Muscle of back (tissue), 11 donors: ENCODE measurements around the gene NOTCH4. TPM values are rescaled to one million over a fixed set of nuclear protein-coding genes. Genes with fewer than 3 reads are reported as not detected.

Source experiments
- DNase-seq, 3 donors: peaks; one replicate each; pipeline versions ENCODE4 v3.0.0 to v3.0.0-alpha.2; 2013
- polyA plus RNA-seq, 10 donors: library from polyadenylated mRNA; unstranded; fragments of 120-200 nt; gene quantifications; one replicate each; pipeline ENCODE4 v1.2.1, GENCODE V29; 2013; ENCODE audit not compliant: insufficient read length in 10 of 10

NOTCH4 gene
- polyA plus RNA-seq, 10 donors = 15.1 to 30.0 (median 22.0) TPM

GRCh38 chr6:32146687-32147086 is 77.2 kb downstream of the NOTCH4 start:
- DNase-seq = no peak

DNA sequence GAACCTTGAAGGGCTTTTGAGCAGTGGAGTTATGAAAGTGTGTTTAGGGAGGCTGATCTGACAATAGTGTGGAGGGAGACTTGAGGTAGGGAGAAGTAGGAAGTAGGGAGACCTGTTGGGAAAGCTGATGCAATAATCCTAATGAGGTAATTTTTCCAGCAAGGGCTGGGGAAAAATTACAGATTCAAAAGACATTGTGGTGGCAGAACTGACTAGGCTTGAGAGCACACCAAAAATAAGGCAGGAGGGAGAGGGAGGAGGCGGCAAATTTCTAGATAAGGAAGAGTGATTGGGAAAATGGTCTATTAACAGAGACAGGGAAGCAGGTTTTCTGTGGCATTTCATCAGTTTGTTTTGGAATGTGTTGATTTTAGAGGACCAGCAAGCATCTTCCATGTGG is 77.6 kb downstream of the NOTCH4 start:
- no peak for DNase-seq

Other genes starting within 250 kb of the NOTCH4 start
- 10 to 100 TPM in 5 of 10 donors, 1 to 10 TPM in 5; 6.2 to 21.3 (median 10.3) TPM for gene C4A, start 242.0 kb downstream of the NOTCH4 start, polyA plus RNA-seq
- 10 to 100 TPM in 9 of 10 donors, 1 to 10 TPM in 1; 8.7 to 25.9 (median 14.3) TPM for gene C4B, start 209.3 kb downstream of the NOTCH4 start, polyA plus RNA-seq
- 1 to 10 TPM in 2 of 10 donors, under 1 TPM in 8; 0.35 to 1.1 (median 0.58) TPM for gene CYP21A2, start 185.7 kb downstream of the NOTCH4 start, polyA plus RNA-seq
- gene TNXB, start 114.7 kb downstream of the NOTCH4 start, polyA plus RNA-seq = 100 to 1,000 TPM in 7 of 10 donors, 10 to 100 TPM in 3; 87.2 to 269 (median 143) TPM
- 10 to 100 TPM; 33.0 to 55.9 (median 41.5) TPM for gene ATF6B, start 95.8 kb downstream of the NOTCH4 start, polyA plus RNA-seq
- gene FKBPL, start 93.8 kb downstream of the NOTCH4 start, polyA plus RNA-seq = 1 to 10 TPM; 3.3 to 5.4 (median 4.0) TPM
- gene PRRT1, start 72.1 kb downstream of the NOTCH4 start, polyA plus RNA-seq = 1 to 10 TPM in 6 of 10 donors, under 1 TPM in 4; 0.62 to 2.0 (median 1.6) TPM
- gene PPT2, start 69.9 kb downstream of the NOTCH4 start, polyA plus RNA-seq = 10 to 100 TPM; 22.3 to 37.4 (median 29.0) TPM
- 10 to 100 TPM; 19.1 to 45.8 (median 25.4) TPM for gene EGFL8, start 59.5 kb downstream of the NOTCH4 start, polyA plus RNA-seq
- gene AGPAT1, start 48.0 kb downstream of the NOTCH4 start, polyA plus RNA-seq = 10 to 100 TPM; 55.3 to 64.3 (median 59.1) TPM
- 10 to 100 TPM; 39.1 to 54.0 (median 48.7) TPM for gene RNF5, start 45.7 kb downstream of the NOTCH4 start, polyA plus RNA-seq
- gene AGER, start 39.8 kb downstream of the NOTCH4 start, polyA plus RNA-seq = 10 to 100 TPM in 2 of 10 donors, 1 to 10 TPM in 8; 4.9 to 15.9 (median 7.4) TPM
- gene PBX2, start 33.9 kb downstream of the NOTCH4 start, polyA plus RNA-seq = 100 to 1,000 TPM in 7 of 10 donors, 10 to 100 TPM in 3; 86.2 to 123 (median 103) TPM
- 10 to 100 TPM in 2 of 10 donors, 1 to 10 TPM in 8; 5.0 to 17.7 (median 7.4) TPM for gene GPSM3, start 31.4 kb downstream of the NOTCH4 start, polyA plus RNA-seq
- under 1 TPM in 1 of 10 donors, not detected in 9; 0.45 TPM for gene TSBP1, start 147.8 kb upstream of the NOTCH4 start, polyA plus RNA-seq
- gene BTNL2, start 183.1 kb upstream of the NOTCH4 start, polyA plus RNA-seq = 1 to 10 TPM in 1 of 10 donors, under 1 TPM in 8, not detected in 1; 0.16 to 1.2 (median 0.39) TPM
- gene HLA-DRA, start 215.8 kb upstream of the NOTCH4 start, polyA plus RNA-seq = 10 to 100 TPM; 16.9 to 36.5 (median 29.0) TPM